ENCODE data around the gene LMF1. TPM values are rescaled to one million over a fixed set of nuclear protein-coding genes. Genes with fewer than 3 reads are reported as not detected.
"Not testable (repeated sequence)": the region's sequence is repeated elsewhere in the genome, so short reads cannot be mapped to it uniquely, and the experiment has no call there.

Gene LMF1
- total and polyA plus RNA-seq, 2 of the 4 experiments (the other 2 are of a cell fraction), result 7.7 to 13.1 TPM

GRCh38 chr16:838741-839140, 132.0 kb downstream of the LMF1 start:
- Histone ChIP-seq H4K5ac (ENCODE audit: low read depth, low read length) (no peak overlapping the region), H3K4me2 (ENCODE audit: low read depth, low read length) (no peak overlapping the region), H3K79me1 (ENCODE audit: low read depth in 1 of 2, low read length in 2 of 2) (no peaks in the 10 kb centered on the region), H3K14ac (replicated peaks; ENCODE audit: low read depth, low read length) (no peak overlapping the region), H2BK120ac (ENCODE audit: low read depth, low read length) (no peak overlapping the region), H4K20me1 (ENCODE audit: insufficient read depth, low read length) (no peaks in the 10 kb centered on the region), H3K9ac (ENCODE audit: low read depth, low read length) (no peak overlapping the region), H3K18ac (ENCODE audit: low read depth, low read length) (no peak overlapping the region), H3K56ac (ENCODE audit: extremely low read depth, insufficient read depth, low read length) (no peak overlapping the region), H3K27ac (ENCODE audit: insufficient read depth, low read length) (no peak overlapping the region), H3K4ac (ENCODE audit: low read depth, low read length) (no peak overlapping the region), H4K91ac (ENCODE audit: insufficient read depth, low read depth, low read length) (no peak overlapping the region), H3K27me3 (ENCODE audit: control insufficient read depth, insufficient read depth, low read length) (no peaks in the 10 kb centered on the region; the same call in 1 of the 2 replicates), H3K9me1 (ENCODE audit: insufficient read depth, low read length) (no peaks in the 10 kb centered on the region), H2AK9ac (replicated peaks; ENCODE audit: low read depth, low read length, poor library complexity) (no peak overlapping the region), H3K4me3 (ENCODE audit: insufficient read depth, low read depth, low read length) (no peak overlapping the region), H2BK15ac (ENCODE audit: low read depth, low read length) (no peak overlapping the region), H2AFZ (replicated peaks; ENCODE audit: low read length, poor library complexity) (no peak overlapping the region), H3K36me3 (ENCODE audit: control insufficient read depth, insufficient read depth, low read length) (no peaks in the 10 kb centered on the region), H4K8ac (ENCODE audit: low read depth in 2 of 2, low read length in 2 of 2) (no peak overlapping the region), H2BK20ac (ENCODE audit: low read depth, low read length) (no peak overlapping the region), H3K23ac (ENCODE audit: low read depth, low read length) (no peak overlapping the region), H3K9me3 (ENCODE audit: control insufficient read depth, insufficient read depth, low read length) (peaks cover 23% of the 10 kb centered on the region), H2AK5ac (ENCODE audit: low read depth, low read length) (no peak overlapping the region), H3K4me1 (ENCODE audit: control insufficient read depth, insufficient read depth, low read length) (no peaks in the 10 kb centered on the region), H2BK5ac (ENCODE audit: low read depth, low read length, poor library complexity, severe bottlenecking) (no peak overlapping the region)
- WGBS, 2 experiments (ENCODE audit: extremely low coverage in 2 of 2, insufficient read length in 1 of 2), result 59% methylated on average over 5 of the region's 14 CpGs; no CpG with 5 or more reads in 1 of the 2 experiments
- ChIA-PET CTCF (no interaction called here), POLR2A (ENCODE audit: unreplicated experiment) (no interaction called here)
- no peak for TF ChIP-seq MXI1 (IDR thresholded peaks at IDR 0.05; ENCODE audit: borderline replicate concordance, low read depth, low read length)
- no peak for TF ChIP-seq RFX5 (IDR thresholded peaks at IDR 0.05; ENCODE audit: low read depth, low read length)
- no peak for TF ChIP-seq POLR2A (IDR thresholded peaks at IDR 0.05; ENCODE audit: low read depth, low read length)
- no peak for TF ChIP-seq MAFK (IDR thresholded peaks at IDR 0.05; ENCODE audit: low read depth, low read length)
- no peak for ATAC-seq (ENCODE audit: low read depth)
- no TSS peak for BruUV-seq (replicated peaks)
- dilution Hi-C loops (cut with HindIII; ENCODE audit: low sequenced_read_pairs, unreplicated experiment), result no loop called here
- no peak for DNase-seq
- in situ Hi-C loops (cut with MboI; ENCODE audit: low sequenced_read_pairs), result no loop called here
- intact Hi-C loops (cut with micrococcal nuclease), result no loop called here

GRCh38 chr16:836822-837221, 134.0 kb downstream of the LMF1 start:
- H3K36me3 ChIP-seq (ENCODE audit: control insufficient read depth, insufficient read depth, low read length); H4K20me1 ChIP-seq (ENCODE audit: insufficient read depth, low read length); CTCF ChIA-PET; H3K14ac ChIP-seq (replicated peaks; ENCODE audit: low read depth, low read length); dilution Hi-C loops (cut with HindIII; ENCODE audit: low sequenced_read_pairs, unreplicated experiment); H3K18ac ChIP-seq (ENCODE audit: low read depth, low read length); H3K4me2 ChIP-seq (ENCODE audit: low read depth, low read length); H3K4me3 ChIP-seq (ENCODE audit: insufficient read depth, low read depth, low read length); H3K9ac ChIP-seq (ENCODE audit: low read depth, low read length); H2BK5ac ChIP-seq (ENCODE audit: low read depth, low read length, poor library complexity, severe bottlenecking); H4K5ac ChIP-seq (ENCODE audit: low read depth, low read length); H3K27me3 ChIP-seq (ENCODE audit: control insufficient read depth, insufficient read depth, low read length); ATAC-seq (ENCODE audit: low read depth); H4K91ac ChIP-seq (ENCODE audit: insufficient read depth, low read depth, low read length); POLR2A ChIA-PET (ENCODE audit: unreplicated experiment); H2AK5ac ChIP-seq (ENCODE audit: low read depth, low read length); H3K79me1 ChIP-seq (ENCODE audit: low read depth in 1 of 2, low read length in 2 of 2); H2BK20ac ChIP-seq (ENCODE audit: low read depth, low read length); BruUV-seq (replicated peaks); H3K9me1 ChIP-seq (ENCODE audit: insufficient read depth, low read length); H3K23ac ChIP-seq (ENCODE audit: low read depth, low read length); H3K27ac ChIP-seq (ENCODE audit: insufficient read depth, low read length); H2BK15ac ChIP-seq (ENCODE audit: low read depth, low read length); H3K4me1 ChIP-seq (ENCODE audit: control insufficient read depth, insufficient read depth, low read length); DNase-seq; H2BK120ac ChIP-seq (ENCODE audit: low read depth, low read length); intact Hi-C loops (cut with micrococcal nuclease); H3K56ac ChIP-seq (ENCODE audit: extremely low read depth, insufficient read depth, low read length); H4K8ac ChIP-seq (ENCODE audit: low read depth in 2 of 2, low read length in 2 of 2); H2AK9ac ChIP-seq (replicated peaks; ENCODE audit: low read depth, low read length, poor library complexity); H2AFZ ChIP-seq (replicated peaks; ENCODE audit: low read length, poor library complexity); H3K4ac ChIP-seq (ENCODE audit: low read depth, low read length); in situ Hi-C loops (cut with MboI; ENCODE audit: low sequenced_read_pairs): not testable (repeated sequence)
- peaks cover 23% of the 10 kb centered on the region for H3K9me3 ChIP-seq (ENCODE audit: control insufficient read depth, insufficient read depth, low read length)
- WGBS, 2 experiments (ENCODE audit: extremely low coverage in 2 of 2, insufficient read length in 1 of 2), result no CpG with 5 or more reads among the region's 3 CpGs
